GM18508 (cell line): Measurements from ENCODE around the gene CELF2.

Experiments
- ATAC-seq: cut with Tn5 transposase; IDR thresholded peaks from one replicate; pipeline ENCODE4 v1.9.1; 2021; ENCODE audit warnings: moderate number of reproducible peaks; ENCODE audit not compliant: insufficient read depth, unreplicated experiment

CELF2 gene

GRCh38 chr10:11150231-11150731 is 132.6 kb downstream of the CELF2 start:
- ATAC-seq = no peak

- no peak for ATAC-seq
These were observed 133.3 kb downstream of the CELF2 start for GRCh38 chr10:11150879-11151415.

- no peak for ATAC-seq
These were observed 135.1 kb downstream of the CELF2 start for GRCh38 chr10:11152801-11153200.

- ATAC-seq = no peak
These were observed 135.6 kb downstream of the CELF2 start for GRCh38 chr10:11153245-11153644.

GRCh38 chr10:11153766-11154165 is 136.1 kb downstream of the CELF2 start:
- ATAC-seq = no peak

GRCh38 chr10:11154333-11154732 is 136.7 kb downstream of the CELF2 start:
- ATAC-seq = no peak

GRCh38 chr10:11154849-11155498 is 137.3 kb downstream of the CELF2 start:
- no peak for ATAC-seq

GRCh38 chr10:11156480-11156879 is 138.8 kb downstream of the CELF2 start:
- no peak for ATAC-seq

GRCh38 chr10:11157292-11158076 is 139.8 kb downstream of the CELF2 start:
- ATAC-seq = no peak

- no peak for ATAC-seq
These were observed 140.4 kb downstream of the CELF2 start for GRCh38 chr10:11158080-11158479.

- ATAC-seq = no peak
These were observed 142.0 kb downstream of the CELF2 start for GRCh38 chr10:11159543-11160215.

GRCh38 chr10:11161096-11161495 is 143.4 kb downstream of the CELF2 start:
- ATAC-seq = no peak

GRCh38 chr10:11161910-11162309 is 144.2 kb downstream of the CELF2 start:
- ATAC-seq = no peak

GRCh38 chr10:11162828-11163599 is 145.3 kb downstream of the CELF2 start:
- ATAC-seq = peak; percentile 59

GRCh38 chr10:11163780-11164550 is 146.3 kb downstream of the CELF2 start:
- no peak for ATAC-seq

- no peak for ATAC-seq
These were observed 146.8 kb downstream of the CELF2 start for GRCh38 chr10:11164551-11164802.

- peak; percentile 21 for ATAC-seq
These were observed 147.3 kb downstream of the CELF2 start for GRCh38 chr10:11164803-11165590.

- ATAC-seq = peak; percentile 48
These were observed 148.2 kb downstream of the CELF2 start for GRCh38 chr10:11165591-11166543.
